ENCODE results near the gene OTOG.
A peak's percentile ranks its signal among the peaks of the same experiment; 100 is the strongest.

Gene OTOG

DNA sequence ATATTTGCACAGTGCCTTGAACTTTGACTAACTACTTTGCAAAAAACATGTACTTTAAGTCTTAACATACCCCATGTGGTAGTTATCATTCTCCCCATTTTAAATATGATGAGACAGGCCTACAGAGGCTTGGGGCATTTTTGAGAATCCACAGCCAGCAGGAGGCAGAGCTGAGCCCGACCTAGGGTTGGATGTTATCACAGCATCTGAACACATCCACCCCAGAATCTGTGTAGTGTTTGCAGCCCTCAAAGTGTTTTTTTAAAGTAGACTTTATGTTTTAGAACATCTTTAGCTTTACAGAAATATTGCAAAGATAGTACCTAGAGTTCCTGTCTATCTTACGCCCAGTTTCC lies 17.6 kb downstream of the OTOG start:
- TF ChIP-seq, protein P1, sequence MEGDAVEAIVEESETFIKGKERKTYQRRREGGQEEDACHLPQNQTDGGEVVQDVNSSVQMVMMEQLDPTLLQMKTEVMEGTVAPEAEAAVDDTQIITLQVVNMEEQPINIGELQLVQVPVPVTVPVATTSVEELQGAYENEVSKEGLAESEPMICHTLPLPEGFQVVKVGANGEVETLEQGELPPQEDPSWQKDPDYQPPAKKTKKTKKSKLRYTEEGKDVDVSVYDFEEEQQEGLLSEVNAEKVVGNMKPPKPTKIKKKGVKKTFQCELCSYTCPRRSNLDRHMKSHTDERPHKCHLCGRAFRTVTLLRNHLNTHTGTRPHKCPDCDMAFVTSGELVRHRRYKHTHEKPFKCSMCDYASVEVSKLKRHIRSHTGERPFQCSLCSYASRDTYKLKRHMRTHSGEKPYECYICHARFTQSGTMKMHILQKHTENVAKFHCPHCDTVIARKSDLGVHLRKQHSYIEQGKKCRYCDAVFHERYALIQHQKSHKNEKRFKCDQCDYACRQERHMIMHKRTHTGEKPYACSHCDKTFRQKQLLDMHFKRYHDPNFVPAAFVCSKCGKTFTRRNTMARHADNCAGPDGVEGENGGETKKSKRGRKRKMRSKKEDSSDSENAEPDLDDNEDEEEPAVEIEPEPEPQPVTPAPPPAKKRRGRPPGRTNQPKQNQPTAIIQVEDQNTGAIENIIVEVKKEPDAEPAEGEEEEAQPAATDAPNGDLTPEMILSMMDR (IDR thresholded peaks at IDR 0.05): peak; percentile 24

DNA sequence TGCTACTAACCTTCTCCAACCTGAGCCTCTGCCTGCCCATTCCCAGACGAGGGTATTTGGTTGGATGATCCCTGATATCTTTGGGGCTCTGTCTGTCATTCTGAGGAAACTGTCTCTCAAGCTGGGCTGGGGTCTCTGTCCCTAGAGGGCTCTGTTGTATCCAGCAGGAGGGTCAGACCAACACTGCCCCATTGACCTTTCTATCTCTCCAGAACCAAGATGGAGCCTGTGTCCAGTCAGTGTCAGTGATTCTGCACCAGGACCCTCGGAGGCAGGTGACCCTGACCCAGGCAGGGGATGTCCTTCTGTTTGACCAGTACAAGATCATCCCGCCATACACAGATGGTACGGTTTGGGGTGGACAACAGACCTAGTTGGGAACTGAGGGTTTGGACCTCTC lies 21.9 kb downstream of the OTOG start:
- Mint-ChIP-seq H3K4me3 (no peak overlapping the region), H3K27me3 (ENCODE audit: low read depth, poor library complexity) (peaks cover 33% of the 10 kb centered on the region), H3K4me1 (no peaks in the 10 kb centered on the region), H3K36me3 (ENCODE audit: low read depth) (peaks cover 7% of the 10 kb centered on the region), H3K9me3 (no peaks in the 10 kb centered on the region), H3K27ac (no peak overlapping the region)
- TF ChIP-seq, protein P1 (IDR thresholded peaks at IDR 0.05): no peak
- no peak for DNase-seq

More for the DNA sequence above, 17.6 kb downstream of the OTOG start:
- no peak overlapping the region for H3K27ac Mint-ChIP-seq
- no peak overlapping the region for H3K4me3 Mint-ChIP-seq
- H3K9me3 Mint-ChIP-seq: no peaks in the 10 kb centered on the region
- no peak for DNase-seq
- peaks cover 7% of the 10 kb centered on the region for H3K36me3 Mint-ChIP-seq (ENCODE audit: low read depth)
- peaks cover 27% of the 10 kb centered on the region for H3K27me3 Mint-ChIP-seq (ENCODE audit: low read depth, poor library complexity)
- peaks cover 16% of the 10 kb centered on the region for H3K4me1 Mint-ChIP-seq

DNA sequence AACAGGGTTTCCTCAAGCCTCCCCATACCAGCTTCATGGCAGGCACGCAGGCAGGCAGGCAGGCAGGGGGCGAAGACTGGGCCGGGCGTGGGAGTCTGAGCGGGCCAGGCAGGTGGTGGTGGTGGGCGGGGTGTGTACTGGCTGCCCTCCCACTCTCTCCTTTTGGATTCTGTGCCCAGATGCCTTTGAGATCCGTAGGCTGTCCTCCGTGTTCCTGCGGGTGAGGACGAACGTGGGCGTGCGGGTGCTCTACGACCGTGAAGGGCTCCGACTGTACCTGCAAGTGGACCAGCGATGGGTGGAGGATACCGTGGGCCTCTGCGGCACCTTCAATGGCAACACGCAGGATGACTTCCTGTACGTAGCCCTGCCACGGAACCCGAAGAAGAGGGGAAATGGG lies 23.0 kb downstream of the OTOG start:
- H3K36me3 Mint-ChIP-seq (ENCODE audit: low read depth): peaks cover 7% of the 10 kb centered on the region
- peaks cover 2% of the 10 kb centered on the region for H3K4me1 Mint-ChIP-seq
- DNase-seq: no peak
- TF ChIP-seq, protein P1 (IDR thresholded peaks at IDR 0.05): no peak
- no peak overlapping the region for H3K27ac Mint-ChIP-seq
- peaks cover 33% of the 10 kb centered on the region for H3K27me3 Mint-ChIP-seq (ENCODE audit: low read depth, poor library complexity)
- H3K4me3 Mint-ChIP-seq: no peak overlapping the region
- no peaks in the 10 kb centered on the region for H3K9me3 Mint-ChIP-seq

DNA sequence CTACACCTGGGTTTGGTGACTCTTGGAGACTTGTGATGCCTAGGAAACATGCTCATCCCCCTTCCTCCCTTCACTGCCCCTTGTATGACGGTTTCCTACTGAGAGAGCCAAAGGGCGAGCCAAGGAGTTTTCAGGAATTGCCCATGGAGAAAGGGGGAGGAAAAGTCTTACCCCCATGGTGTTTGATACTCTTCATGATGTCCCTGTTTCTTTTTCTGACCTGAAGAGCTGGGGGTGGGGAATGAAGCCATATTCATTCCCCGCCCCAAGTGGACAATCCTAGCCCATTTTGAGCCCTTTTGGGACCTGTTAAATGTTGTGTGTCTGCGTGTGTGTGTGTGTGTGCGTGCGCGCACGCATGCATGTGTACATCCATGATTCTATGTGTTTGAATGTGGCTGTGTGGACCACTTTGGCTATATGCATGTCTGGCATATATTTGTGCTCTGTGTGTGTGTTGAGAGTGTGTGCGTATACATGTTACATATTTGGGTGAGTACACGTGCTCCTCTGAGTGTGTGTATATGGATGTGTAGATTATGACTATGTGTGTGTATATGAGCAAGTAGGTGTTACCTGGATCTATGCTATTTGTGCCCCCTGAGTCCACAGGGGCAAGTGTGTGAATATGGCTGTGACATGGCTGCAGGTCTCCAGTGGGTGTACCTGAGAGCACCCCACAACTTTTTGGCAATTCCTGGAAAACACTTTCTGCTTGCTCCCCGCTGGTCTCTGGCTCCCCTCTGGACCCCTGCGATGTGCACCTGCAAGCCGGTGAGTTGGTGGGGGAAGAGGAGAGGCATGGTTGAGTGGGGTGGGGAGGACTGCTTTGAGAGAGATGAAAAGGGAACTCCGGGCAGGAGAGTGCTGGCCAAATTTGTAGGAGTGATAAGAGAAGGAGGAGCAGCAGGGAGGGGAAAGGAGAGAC lies 24.6 kb downstream of the OTOG start:
- peaks cover 6% of the 10 kb centered on the region for H3K4me1 Mint-ChIP-seq
- H3K27ac Mint-ChIP-seq: no peak overlapping the region
- peaks cover 7% of the 10 kb centered on the region for H3K36me3 Mint-ChIP-seq (ENCODE audit: low read depth)
- H3K9me3 Mint-ChIP-seq: no peaks in the 10 kb centered on the region
- no peak overlapping the region for H3K4me3 Mint-ChIP-seq
- peaks cover 31% of the 10 kb centered on the region for H3K27me3 Mint-ChIP-seq (ENCODE audit: low read depth, poor library complexity)
- TF ChIP-seq, protein P1 (IDR thresholded peaks at IDR 0.05): no peak
- DNase-seq: no peak

DNA sequence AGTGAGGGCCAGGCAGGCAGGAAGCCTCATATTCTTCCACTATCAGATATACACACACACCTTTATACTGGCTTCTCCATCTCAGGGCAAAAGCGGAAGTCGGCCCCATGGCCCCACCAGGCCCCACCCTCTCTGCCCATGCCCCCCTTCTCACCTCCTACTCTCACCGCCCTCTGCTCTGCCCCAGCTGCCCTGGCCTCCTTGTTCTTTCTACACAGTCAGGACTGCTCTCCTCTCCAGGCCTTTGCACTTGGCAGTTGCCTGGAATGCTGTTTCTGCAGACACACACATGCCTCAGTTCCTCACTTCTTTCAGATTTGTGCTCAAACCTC lies 25.3 kb downstream of the OTOG start:
- no peak overlapping the region for H3K27ac Mint-ChIP-seq
- TF ChIP-seq, protein P1 (IDR thresholded peaks at IDR 0.05): no peak
- H3K27me3 Mint-ChIP-seq (ENCODE audit: low read depth, poor library complexity): peaks cover 26% of the 10 kb centered on the region
- H3K9me3 Mint-ChIP-seq: no peaks in the 10 kb centered on the region
- no peak overlapping the region for H3K4me3 Mint-ChIP-seq
- H3K36me3 Mint-ChIP-seq (ENCODE audit: low read depth): peaks cover 7% of the 10 kb centered on the region
- peaks cover 6% of the 10 kb centered on the region for H3K4me1 Mint-ChIP-seq
- DNase-seq: no peak

Measured in nephron progenitor cell (in vitro differentiated cells).